ENCODE measurements around the gene RAB1A. TPM values are rescaled to one million over a fixed set of nuclear protein-coding genes. Genes with fewer than 3 reads are reported as not detected.
A peak's percentile ranks its signal among the peaks of the same experiment; 100 is the strongest.

RAB1A gene
- total and polyA plus RNA-seq, 2 of the 13 experiments (the other 11 are each of a cell fraction or from before 2014, with no cell fraction given): 206 to 226 TPM

- TF ChIP-seq TEAD3 (CRISPR knock-in tag; optimal IDR thresholded peaks at IDR 0.05; ENCODE audit: borderline replicate concordance) (peak; percentile 70), KDM5B (CRISPR knock-in tag; IDR thresholded peaks at IDR 0.05; ENCODE audit: borderline replicate concordance) (peak; percentile 71; the same call in 1 of the 2 replicates), ZNF577 (CRISPR knock-in tag; IDR thresholded peaks at IDR 0.05; ENCODE audit: borderline replicate concordance, low read depth) (0 out of 2 replicates have a peak, but pooled peaks have one; percentile 63), ZNF747 (CRISPR knock-in tag; IDR thresholded peaks at IDR 0.05; ENCODE audit: borderline replicate concordance) (no peak; the same call in 1 of the 2 replicates), HNRNPK (IDR thresholded peaks at IDR 0.05; ENCODE audit: low read depth, low read length, poor library complexity, severe bottlenecking) (peak; percentile 37), SIN3B (IDR thresholded peaks at IDR 0.05; ENCODE audit: low read length) (no peak), NCOA1 (CRISPR knock-in tag; IDR thresholded peaks at IDR 0.05) (no peak; the same call in 1 of the 2 replicates), ZNF12 (CRISPR knock-in tag; IDR thresholded peaks at IDR 0.05) (no peak), GLMP (CRISPR knock-in tag; IDR thresholded peaks at IDR 0.05; ENCODE audit: borderline replicate concordance) (no peak), HNF1A (IDR thresholded peaks at IDR 0.05; ENCODE audit: low read depth) (no peak), HNF1A (CRISPR knock-in tag; IDR thresholded peaks at IDR 0.05; ENCODE audit: borderline replicate concordance) (peak; percentile 70; the same call in 1 of the 2 replicates), SP140L (CRISPR knock-in tag; IDR thresholded peaks at IDR 0.05; ENCODE audit: borderline replicate concordance) (no peak), PAWR (CRISPR knock-in tag; IDR thresholded peaks at IDR 0.05; ENCODE audit: borderline replicate concordance) (no peak), TBX2 (CRISPR knock-in tag; IDR thresholded peaks at IDR 0.05; ENCODE audit: borderline replicate concordance) (peak; percentile 41; the same call in 1 of the 2 replicates), FOSL2 (CRISPR knock-in tag; IDR thresholded peaks at IDR 0.05) (no peak; the same call in 1 of the 2 replicates), ZNF549 (CRISPR knock-in tag; IDR thresholded peaks at IDR 0.05) (no peak), ZNF792 (CRISPR knock-in tag; IDR thresholded peaks at IDR 0.05) (peak; percentile 84; the same call in 1 of the 2 replicates), SCMH1 (CRISPR knock-in tag; IDR thresholded peaks at IDR 0.05; ENCODE audit: borderline replicate concordance) (no peak), ZNF672 (CRISPR knock-in tag; IDR thresholded peaks at IDR 0.05) (0 out of 2 replicates have a peak, but pooled peaks have one; percentile 58), SMYD3 (CRISPR knock-in tag; IDR thresholded peaks at IDR 0.05) (no peak)
- TF ChIP-seq, protein P1, sequence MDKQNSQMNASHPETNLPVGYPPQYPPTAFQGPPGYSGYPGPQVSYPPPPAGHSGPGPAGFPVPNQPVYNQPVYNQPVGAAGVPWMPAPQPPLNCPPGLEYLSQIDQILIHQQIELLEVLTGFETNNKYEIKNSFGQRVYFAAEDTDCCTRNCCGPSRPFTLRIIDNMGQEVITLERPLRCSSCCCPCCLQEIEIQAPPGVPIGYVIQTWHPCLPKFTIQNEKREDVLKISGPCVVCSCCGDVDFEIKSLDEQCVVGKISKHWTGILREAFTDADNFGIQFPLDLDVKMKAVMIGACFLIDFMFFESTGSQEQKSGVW (CRISPR knock-in tag; IDR thresholded peaks at IDR 0.05; ENCODE audit: borderline replicate concordance): no peak
- TF ChIP-seq, protein P2, sequence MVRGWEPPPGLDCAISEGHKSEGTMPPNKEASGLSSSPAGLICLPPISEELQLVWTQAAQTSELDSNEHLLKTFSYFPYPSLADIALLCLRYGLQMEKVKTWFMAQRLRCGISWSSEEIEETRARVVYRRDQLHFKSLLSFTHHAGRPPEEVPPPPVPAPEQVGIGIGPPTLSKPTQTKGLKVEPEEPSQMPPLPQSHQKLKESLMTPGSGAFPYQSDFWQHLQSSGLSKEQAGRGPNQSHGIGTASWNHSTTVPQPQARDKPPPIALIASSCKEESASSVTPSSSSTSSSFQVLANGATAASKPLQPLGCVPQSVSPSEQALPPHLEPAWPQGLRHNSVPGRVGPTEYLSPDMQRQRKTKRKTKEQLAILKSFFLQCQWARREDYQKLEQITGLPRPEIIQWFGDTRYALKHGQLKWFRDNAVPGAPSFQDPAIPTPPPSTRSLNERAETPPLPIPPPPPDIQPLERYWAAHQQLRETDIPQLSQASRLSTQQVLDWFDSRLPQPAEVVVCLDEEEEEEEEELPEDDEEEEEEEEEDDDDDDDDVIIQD (CRISPR knock-in tag; IDR thresholded peaks at IDR 0.05; ENCODE audit: low read depth): peak; percentile 76; the same call in 1 of the 2 replicates
Measured at GRCh38 chr2:65056215-65057053, 73.5 kb downstream of the RAB1A start, which contains the start of gene CEP68 (continued).
